ENCODE measurements around the gene LACTBL1.

Gene LACTBL1

DNA sequence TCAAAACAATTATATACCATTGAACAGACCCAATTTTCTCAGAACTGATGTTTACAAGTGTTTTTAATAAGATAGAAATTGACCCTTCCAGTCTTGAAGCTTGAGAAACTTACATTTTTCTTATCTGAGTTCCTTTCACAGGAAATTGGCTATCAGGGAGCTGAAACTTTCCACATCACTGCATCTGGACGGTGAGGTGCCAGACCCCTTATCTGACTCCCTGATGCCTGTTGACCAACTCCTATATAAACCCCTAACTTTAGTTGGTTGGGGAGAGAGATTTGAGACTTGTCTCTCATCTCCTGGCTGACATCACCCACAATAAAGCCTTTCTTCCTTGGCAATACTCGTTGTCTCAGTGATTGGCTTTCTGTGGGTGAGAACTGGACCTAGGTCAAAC lies 31.4 kb downstream of the LACTBL1 start:
- DNase-seq: no peak

DNA sequence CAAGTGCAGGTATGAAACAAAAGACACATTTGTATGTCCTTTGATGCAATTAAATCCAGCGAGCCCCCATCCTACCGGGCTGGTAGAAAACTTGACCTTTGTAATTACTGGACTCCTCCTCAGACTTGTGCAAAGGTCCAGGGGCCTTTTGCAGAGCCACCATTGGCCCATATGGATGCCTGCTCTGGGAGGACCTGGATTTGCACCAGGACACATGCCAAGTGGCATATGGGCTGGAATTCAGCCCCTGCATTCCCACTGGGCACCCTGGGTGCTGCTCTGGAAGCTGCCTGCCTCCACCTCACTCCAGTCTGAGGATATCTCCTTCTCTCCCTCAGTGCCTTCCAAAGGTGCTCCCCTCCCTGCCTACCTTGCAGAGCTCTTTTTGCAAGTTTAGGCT lies 36.0 kb downstream of the LACTBL1 start:
- DNase-seq: no peak

DNA sequence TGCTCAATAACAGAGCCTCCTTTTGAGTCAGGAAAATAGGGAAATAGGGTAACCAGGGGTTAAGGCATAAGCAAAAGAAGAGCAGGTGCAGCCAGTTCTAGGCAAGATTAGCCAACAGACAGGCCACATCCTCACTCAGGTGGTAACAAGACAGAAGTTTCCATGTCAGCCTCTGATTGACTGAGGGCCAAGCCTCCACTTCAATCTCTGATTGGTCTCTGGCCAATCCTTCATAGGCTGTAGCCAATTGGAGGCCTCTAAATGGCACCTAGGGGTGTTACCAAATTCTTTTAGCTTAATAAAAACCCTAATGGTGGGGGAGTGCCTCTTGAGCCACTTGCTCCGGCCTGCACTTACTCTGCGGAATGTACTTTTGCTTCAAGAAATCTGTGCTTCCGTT lies 37.2 kb downstream of the LACTBL1 start:
- DNase-seq: no peak

DNA sequence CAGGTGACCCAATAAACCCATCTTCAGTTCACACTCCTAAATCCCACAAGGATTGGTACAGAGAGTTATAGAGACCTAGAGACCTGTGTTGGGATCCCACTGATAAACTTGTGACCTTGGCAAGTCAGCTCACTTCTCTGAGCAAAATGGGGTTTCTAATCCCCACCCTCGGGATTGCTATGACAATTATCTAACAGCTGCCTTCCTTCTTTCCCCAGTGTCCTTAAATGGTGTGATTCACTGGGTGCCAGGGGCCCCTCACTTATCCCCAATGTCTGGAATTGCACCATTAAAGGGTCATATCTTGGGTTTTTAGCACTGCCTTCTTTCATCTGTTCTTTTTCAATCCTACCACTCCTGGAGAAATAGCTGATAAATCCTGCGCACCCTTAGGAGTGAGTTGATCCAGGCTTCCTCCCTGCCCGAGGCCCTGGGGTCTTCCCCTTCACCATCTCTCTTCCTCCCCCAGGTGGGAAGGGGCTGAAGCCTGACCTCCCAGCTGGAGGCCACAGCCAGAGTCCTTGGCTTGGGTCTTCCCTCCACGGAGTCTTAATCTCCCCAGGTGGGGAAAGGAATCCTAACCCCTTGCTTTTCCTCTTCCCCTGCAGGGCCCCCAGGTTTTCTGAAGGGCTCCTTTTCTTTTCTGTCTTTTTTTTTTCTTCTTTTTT lies 39.7 kb downstream of the LACTBL1 start:
- DNase-seq: no peak

DNA sequence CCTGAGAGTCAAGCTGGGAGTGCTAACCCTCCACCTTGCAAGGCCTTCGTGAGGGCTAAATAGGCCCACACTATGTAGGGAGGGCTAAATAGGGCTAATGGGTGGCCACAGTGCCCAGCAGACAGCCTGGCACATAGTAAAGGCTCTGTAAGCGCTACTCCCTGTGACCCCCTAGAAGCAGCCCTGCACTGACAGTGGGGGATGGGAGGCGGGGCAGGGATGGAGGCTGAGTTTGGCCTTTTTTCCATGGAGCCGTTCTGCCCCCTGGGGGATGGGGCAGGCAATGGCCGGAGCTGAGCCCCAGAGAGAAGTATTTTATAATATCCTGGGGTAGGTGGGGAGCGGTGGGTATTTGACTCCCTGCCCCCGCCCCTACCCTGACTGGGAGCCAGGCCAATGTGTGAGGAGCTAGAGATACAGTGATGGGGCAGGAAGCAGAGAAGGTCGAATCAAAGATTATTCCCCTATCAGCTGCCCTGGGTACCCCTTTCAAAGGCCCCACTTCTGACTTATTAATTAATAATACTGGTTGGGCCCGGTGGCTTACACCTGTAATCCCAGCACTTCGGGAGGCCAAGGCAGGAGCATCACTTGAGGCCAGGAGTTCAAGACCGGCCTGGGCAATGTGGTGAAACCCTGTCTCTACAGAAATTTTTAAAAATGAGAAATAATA lies 42.3 kb downstream of the LACTBL1 start:
- no peak for DNase-seq

DNA sequence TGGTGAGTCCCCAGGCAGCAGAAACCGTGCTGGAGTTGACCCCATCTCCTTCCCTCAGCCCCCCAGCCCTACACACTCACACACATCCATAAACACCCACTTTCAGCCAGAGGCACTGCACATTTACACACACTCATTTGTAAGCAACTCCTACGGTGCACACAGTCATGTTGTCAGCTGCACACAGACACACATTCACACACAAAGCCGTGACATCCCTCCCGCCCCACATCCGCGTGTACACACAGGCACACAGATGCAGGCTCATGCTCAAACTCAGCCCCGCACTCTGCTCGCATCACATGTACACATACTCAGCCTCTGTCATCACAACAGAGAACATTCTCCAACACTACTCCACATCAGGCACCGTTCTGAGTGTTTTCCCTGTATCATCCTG lies 47.6 kb downstream of the LACTBL1 start:
- no peak for DNase-seq

DNA sequence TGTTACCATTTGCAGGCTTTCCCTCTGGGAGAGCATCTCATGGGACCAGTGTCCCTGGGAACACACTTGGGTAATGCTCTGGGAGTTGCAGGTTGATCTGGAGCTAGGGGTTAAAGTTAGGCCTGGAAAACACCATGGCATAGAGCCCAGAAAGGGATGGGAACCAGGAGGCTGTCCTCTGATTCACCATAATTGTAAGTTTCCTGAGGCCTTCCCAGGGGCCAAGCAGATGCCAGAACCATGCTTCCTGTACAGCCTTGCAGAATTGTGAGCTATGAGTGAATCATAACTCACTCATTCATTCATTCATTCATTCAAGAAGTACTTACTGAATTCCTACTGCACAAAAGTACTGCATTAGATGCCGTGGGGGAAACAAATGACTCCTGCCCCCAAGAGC lies 50.0 kb downstream of the LACTBL1 start:
- DNase-seq: no peak

DNA sequence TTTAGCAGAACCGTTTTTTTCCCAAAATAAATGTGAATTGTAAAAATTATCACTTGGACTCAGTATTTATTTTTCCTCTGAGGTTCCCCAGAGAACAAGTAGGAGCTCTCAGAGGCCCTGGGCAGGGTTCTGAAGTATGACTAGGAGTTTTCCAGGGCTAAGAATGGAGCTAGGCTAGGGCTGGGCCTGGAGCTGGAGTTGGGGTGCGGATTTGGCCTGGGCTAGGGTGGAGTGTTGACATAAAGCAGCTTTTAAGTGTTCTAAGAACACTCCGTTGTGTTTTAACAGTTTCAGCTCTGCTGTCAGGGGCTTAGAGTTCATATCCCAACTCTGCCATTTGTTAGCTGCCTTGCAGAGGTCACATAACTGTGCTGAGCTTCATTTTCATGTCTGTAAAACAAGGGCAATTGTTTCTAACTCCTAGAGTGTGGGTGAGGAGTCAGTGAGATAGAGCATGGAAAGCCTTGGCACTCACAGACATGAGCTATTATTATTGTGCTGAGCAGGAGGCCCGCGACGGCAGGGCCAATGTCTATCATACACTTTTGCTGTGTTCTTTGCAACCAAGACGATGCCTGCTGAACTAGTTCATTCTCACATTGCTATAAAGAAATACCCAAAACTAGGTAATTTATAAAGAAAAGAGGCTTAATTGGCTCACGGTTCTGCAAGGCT lies 51.1 kb downstream of the LACTBL1 start:
- no peak for DNase-seq

DNA sequence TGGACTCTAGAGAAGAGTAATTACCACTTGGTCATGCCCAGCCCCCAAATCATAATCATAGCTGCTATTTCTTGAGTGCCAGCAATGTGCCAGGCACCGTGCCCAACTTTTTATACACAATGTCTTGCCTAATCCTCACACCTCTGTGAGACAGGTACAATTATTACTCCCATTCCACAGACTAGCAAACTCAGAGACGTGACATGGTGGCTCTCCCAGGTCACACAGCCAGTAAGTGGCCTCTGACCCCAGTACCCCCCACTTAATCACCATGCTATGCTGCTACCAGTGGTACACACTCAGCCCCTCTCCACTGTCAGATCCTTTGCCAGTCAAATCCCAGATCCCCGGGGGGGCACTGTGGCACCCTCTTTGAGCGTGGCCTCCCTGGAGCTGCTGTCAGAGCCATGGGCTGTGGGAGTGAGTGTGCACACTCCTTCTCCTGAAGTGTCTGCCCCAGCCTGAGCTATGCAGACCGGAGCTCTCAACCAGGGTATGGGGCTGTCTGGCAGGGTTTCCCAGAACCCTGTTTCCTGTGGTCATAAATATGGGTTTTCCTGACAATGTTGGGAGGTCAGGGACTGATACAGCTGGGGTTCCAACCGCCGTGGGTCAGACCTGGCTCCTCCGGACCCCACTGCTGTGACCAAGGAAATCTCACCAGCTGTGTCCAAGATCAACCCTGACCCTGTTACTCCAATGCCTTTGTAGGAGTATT lies 51.8 kb downstream of the LACTBL1 start:
- DNase-seq: no peak

DNA sequence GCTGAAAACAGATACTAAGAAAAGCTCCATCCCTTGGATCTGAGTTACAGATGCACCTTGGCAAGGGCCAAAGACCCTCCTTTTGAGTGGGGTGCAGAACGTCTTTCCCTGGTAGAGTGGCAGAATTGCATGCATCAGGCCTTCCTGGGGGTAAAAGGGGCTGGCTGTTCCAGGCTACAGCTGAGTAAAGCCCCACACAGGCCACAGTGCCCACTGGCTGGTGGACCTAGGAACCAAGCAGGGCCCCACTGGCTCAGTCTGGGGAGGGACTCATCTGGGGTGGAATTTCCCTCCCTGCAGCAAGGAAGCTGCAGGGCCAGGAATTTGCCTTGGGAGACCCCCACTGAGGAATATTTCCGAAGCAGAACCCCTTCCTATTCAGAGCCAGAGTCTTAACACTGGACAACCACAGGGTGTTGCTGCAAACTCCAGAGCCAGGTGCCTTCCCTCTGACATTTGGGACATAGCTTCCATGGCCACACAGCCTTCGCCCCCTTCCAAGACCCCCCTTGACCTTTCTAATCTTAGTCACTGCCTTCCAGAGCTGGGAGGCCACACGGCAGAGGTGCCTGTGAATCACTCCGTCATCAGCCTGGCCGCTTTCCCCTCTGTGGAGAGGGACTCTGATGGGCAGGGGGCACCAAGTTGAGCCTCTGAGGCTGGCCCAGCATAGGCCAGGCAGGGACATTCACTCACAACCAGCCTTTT lies 52.5 kb downstream of the LACTBL1 start:
- no peak for DNase-seq

DNA sequence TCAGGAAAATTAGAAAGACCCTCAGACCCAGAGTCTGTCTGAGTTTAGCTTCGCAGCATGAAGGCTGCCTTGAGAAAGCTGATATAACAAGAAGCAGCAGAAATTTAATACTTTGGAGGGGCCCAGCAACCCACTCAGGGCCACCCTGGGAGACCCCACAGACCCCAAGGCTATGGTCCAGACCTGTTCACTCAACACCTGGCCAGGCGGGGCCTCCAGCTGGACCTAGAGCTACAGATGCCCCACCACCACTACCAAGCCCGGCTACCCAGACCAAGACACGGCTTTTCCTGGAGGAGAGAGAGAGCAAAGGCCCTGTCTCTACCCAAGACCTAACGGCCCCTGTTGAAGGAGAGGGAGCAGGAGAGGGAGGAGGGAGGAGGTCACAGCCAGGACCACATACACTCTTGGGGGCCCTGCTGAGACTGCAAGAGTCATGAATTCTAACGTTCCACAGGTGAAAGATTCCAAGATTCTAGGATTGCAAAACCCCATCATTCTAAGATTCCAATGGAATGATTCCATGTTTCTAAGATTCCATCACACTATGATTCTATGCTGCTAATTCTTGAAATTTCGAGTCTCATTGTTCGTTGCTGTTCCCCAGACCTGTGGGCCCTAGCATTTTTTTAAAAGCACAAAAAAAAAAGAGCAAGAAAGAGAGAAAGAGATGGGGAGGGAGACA lies 53.2 kb downstream of the LACTBL1 start:
- DNase-seq: no peak

DNA sequence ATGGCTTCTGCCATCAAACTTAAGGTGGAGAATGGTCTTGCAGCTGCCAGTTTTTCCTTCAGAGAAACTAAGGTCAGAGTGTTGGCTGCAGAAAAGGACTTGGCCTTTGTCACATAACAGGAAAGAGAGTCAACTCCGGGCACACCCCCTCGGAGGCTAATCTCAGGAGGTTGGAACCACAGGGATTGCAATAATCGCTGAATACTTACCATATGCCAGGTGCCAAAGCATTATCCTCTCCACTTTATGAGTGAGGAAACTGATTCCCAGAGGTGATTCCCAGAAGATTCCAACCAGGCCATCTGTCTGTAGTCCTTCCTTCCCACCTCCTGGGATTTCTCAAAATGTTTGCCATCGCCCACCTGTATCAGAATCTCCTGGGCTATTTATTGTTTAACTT lies 54.0 kb downstream of the LACTBL1 start:
- no peak for DNase-seq

DNA sequence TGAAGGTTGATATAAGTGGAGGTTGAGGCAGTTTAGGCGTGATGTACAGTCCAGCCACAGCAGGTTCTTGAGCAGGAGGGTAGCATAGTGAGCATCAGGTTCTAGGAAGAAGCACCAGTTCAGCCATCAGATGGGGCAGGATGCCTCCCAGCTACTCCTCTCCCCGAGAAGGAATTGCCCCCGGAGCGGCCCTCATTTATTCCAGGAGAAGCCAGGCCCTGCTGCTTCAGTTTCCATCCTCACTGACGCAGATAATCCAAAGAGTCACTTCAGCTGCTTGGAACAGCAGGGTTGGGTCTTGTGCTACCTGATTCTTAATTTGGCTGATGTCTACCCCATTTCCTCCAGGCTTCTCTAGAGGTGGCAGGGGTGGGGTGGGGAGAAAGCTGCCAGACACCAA lies 54.7 kb downstream of the LACTBL1 start:
- DNase-seq: no peak

DNA sequence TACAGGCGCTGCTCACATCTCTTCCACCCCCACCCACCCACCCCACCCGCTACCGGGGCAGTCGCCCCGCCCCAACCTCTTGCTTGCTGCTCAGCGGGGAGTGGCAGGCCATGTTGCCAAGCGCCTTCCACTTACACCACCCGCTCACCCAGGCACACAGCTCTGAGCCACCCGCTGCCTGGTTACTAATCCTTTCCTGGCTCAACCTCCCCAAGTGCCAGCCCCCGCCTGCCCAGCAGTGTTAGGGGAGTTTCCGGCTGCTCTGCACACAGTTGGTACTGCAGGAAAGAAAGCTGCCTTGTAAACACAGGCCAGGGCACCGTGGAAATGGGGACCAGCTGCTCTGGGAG lies 56.2 kb downstream of the LACTBL1 start:
- DNase-seq: no peak

DNA sequence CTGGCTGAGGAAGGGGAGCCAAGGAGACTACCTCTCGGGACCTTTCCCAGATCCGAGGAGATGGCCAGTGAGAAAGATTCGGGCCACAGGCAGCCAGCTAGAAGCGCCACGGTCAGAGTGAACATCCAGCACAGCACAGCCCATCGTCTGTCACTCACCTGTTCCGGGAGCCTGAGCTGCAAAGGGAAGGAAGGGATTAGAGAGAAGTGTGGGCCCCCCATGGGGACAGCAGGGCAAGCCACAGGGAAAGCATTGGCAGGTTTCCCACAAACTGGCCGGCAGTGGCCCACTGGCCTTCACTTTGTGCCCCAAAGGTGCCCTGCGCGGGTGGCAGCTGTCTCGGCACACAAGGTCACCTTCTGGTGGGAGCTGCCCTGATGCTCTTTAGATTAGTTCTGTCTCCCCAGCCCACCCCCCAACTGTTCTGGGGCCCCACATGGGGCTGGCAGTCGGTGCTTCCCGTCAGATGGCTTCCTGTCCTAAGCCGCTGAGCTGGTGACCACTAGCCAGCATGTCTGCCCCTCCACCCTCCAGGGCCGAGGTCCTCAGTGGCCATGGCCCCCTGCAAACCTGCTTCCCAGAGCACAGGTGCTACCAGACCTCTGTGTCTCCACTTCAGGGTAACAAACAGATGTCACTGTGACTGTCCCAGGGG lies 56.7 kb downstream of the LACTBL1 start:
- no peak for DNase-seq

DNA sequence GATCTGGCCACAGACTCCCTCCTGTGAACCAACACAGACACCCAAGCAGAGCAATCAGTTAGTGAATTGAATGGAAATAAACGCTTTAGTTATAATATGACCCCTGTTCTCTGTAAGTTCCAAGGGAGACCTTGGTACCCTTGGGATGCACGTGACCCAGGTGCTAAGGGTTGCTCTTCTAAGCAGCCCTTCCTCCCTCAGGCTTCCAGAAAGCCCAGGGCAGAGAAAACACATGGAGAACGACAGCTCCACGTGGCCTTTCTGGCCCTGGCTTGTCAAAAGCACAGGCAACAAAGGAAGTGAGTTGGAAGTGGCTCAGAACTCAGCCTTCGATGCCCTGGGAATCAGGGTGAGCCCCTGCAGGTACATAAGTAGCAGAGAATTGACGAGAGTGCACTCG lies 57.4 kb downstream of the LACTBL1 start:
- DNase-seq: no peak

DNA sequence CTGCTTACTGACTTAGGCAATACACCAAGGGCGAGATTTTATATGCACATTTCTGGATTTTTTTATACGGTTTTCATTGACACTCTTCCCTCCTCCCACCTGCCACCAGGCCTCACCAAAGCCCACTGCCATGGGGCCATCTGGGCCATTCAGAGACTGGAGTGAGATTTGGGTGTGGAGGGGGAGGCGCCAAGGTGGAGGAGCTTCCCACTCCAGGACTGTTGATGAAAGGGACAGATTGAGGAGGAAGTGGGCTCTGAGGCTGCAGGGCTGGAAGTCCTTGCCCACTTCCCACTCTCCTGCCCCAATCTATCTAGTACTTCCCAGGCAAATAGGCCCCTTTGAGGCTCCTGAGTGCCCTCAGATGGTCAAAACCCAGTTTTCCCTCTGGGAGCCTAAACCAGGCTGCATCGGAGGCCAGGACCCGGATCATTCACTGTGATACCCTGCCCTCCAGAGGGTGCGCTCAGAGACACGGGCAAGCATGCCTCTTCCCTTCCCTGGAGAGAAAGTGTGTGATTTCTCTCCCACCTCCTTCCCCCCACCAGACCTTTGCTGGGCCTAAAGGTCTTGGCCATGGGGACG lies 57.9 kb downstream of the LACTBL1 start:
- no peak for DNase-seq

DNA sequence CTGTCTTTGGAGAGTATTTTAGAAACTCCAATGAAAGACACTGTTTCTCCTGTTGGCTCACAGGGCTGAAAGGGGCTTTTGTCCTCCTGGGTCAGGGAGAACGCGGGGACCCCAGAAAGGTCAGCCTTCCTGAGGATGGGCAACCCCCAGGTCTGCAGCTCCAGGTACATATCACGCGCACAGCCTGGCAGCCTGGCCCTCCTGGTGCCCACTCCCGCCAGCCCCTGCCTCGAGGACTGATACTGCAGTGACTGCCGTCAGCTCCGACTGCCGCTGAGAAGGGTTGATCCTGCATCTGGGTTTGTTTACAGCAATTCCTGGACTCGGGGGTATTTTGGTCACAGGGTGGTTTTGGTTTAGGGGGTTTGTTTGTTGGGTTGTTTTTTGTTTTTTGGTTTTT lies 58.5 kb downstream of the LACTBL1 start:
- no peak for DNase-seq

DNA sequence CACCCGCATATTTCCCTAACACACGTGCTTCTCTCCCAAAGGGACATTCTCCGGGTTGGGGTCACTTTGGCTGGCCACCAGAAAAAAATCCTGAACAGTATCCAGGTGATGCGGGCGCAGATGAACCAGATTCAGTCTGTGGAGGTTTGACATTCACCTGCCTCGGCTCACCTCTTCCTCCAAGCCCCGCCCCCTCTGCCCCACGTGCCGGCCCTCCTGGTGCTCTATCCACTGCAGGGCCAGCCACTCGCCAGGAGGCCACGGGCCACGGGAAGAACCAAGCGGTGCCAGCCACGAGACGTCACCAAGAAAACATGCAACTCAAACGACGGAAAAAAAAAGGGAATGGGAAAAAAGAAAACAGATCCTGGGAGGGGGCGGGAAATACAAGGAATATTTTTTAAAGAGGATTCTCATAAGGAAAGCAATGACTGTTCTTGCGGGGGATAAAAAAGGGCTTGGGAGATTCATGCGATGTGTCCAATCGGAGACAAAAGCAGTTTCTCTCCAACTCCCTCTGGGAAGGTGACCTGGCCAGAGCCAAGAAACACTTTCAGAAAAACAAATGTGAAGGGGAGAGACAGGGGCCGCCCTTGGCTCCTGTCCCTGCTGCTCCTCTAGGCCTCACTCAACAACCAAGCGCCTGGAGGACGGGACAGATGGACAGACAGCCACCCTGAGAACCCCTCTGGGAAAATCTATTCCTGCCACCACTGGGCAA lies 59.1 kb downstream of the LACTBL1 start:
- DNase-seq: no peak

DNA sequence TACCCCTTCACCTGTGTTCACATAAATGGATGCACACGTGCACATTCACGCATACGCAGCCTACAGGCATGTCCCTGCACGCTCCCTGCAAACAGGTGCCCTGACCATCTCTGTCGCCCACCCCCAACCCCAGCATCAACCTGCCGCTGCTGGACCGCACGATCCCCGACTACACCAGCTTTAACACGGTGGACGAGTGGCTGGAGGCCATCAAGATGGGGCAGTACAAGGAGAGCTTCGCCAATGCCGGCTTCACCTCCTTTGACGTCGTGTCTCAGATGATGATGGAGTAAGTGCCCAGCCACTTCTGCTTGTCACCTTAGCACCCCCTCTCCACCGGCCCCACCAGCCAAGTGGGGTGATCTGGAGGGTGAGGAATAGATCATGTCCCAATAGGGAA lies 60.4 kb downstream of the LACTBL1 start:
- no peak for DNase-seq
